Stimulated activated CD4-positive, alpha-beta T cell treated with anti-CD3 and anti-CD28 coated beads, Interleukin-15, amount 100 ng/mL, for 48 hours (primary cell): ENCODE results near the gene GAMT.

Experiments used
- DNase-seq, 2 donors: peaks; one replicate each; pipeline ENCODE4 v3.0.0-alpha.2; 2020; ENCODE audit warnings: low read depth in 2 of 2

GAMT gene

DNA sequence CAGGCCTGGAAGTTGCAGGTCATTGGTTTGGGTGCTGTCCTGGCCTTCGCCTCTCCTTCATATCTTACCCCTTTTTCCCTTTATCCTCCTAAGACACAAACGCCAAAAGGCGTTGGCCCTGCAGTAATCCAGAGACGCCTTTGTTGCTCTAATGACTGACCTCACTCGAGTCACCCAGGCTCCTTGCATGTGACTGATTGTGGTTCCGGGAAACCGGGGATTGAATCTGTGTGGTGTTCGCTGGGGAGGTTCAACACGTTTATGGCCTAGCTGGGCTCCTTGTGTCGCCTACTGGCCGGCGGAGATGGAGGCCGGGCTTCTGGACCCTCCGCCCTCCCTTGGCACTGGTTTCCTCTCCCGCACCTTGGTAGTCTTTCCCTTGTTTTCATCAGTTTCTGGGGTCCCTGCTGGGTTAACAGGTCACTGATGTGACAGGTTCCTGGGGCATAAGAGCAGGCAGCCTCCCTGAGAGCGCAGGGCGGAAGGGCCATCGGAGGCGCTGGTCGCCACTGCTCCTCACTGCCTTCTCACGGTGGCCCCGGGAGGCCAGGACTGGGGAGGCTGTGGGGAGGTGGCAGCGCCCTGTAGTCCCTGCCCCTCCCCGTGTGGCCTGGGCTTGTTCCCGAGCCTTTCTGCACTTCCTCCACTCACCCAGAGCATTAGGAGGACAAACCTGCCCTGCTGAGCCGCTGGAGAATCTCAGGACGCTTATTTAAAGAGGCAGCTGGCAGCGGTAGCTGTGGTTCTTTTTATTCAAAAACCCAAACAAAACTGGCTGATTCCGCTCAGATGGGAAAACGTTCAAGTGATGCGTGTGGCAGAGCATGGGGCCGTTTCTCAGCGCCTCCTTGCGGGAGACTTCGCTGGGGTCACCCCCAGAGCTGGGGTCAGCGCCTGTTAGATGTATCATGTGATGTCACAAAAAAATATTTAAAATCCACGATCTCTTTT is 35.7 kb downstream of the GAMT start:
- DNase-seq: no peak

DNA sequence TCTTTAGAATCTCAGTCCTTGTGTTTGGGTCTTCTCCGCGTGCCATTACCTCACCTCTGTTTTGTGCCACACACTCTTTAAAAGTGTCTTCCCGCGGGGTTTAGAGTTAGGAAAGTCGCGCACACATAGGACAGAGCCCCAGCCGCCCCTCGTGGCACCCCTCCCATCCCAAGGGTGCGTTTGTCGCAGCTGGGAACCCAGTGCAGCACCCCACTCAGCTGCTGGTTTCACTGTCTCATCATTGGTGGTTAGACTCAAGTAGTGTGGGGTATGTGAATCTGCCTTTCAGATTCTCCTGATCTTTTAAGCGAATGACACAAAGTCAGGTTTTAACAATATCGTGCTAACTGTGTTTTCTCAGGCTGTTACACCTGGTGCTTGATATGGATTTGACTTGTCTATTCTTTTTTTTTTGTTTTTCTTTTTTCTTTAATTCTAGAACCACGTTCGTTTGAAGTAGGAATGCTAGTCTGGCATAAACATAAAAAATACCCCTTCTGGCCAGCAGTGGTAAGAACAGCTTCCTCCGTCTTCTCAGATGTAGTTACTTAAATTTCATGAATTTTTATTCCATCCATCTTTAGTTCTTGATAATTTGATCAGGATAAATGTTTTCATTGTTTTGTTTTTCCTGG is 37.2 kb downstream of the GAMT start:
- no peak for DNase-seq

DNA sequence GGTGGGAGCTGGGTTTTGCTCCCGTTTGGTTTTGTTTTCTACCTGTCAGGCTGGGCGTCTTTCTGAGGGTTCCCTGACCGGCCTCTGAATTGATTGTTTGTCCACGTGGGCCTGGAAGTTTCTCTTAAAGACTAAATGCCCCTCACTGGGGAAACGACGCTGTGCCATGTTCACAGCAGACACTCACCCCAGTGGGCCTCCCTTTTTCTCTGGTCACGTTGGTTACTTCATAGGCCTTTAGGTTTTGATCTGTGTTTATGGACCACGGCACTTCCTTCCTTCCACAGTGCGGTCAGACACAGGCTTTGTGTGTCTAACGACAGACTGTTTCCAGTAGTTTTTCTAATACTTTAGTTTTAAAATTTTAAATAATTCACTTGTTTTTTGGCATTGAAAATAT is 37.7 kb downstream of the GAMT start:
- DNase-seq: no peak

DNA sequence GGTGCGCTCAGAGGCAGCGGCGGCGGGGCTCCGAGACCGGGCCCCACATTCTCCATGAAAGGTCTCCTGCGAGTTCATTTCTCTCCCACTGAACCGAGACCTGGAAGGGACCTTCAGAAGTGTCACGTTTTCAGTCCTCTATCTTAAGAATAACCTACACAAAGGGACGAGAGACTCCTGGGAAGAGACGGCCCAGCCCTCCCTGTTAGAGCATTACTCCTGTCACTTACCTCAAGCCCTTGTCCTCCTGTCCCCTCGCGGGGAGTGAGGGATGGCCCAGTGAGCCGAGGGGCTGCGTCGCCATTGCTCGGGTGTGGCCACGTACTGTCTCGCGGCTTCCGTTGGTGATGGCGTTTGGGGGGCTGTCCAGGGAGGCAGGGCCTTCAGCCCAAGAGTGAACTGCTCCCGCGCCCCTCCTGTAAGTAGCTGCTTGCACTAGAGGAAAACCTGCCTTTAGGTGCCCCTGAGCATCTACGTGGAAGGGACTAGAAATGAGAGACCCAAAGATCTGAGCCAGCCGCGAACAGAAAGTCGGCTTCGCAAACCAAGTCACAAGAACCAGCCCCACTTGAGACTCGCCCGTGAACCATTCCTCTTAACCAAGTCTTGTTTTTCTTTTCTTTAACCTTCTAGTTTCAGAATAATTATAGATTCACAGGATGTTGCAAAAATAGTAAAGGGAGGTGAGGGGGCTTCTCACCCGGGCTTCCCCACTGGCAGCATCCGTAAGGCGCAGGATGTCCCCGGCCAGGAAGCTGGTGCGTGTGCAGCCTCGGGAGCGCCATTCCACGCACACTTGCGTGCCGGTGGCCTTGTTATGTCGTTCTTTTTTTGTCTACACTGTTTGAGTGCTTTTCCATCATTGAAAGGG is 38.7 kb downstream of the GAMT start:
- no peak for DNase-seq

DNA sequence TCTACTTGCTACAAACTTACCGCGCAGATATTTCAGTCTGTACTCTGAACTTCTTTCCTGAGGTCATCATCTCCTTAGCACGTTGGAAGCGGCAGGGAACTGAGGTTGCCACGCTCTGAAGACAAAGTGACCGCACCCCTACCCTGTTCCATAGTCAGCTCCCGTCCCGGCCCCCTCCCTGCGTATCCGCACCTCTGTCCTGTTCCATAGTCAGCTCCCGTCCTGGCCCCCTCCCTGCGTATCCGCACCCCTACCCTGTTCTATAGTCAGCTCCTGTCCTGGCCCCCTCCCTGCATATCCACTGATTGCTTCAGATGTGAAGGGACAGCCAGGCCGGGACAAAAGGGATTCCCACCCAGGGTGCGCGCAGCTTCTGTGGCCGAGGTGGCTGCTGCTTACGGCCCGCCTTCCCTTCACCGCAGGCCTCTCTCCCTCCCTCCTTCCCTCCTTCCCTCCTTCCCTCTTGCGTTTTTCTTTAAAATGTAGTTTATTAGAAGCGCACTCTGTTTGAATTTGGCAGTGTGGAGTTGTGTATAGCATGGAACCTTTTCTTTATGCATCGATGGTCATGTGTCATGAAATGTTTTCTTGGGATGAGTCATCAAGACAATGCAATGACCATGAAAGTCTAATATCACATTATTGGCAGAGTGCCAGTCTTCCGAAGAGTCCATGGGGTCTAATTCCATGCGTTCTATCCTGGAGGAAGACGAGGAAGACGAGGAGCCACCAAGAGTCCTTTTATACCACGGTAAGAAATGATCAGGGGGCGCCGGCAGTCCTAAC is 39.5 kb downstream of the GAMT start:
- DNase-seq: no peak

DNA sequence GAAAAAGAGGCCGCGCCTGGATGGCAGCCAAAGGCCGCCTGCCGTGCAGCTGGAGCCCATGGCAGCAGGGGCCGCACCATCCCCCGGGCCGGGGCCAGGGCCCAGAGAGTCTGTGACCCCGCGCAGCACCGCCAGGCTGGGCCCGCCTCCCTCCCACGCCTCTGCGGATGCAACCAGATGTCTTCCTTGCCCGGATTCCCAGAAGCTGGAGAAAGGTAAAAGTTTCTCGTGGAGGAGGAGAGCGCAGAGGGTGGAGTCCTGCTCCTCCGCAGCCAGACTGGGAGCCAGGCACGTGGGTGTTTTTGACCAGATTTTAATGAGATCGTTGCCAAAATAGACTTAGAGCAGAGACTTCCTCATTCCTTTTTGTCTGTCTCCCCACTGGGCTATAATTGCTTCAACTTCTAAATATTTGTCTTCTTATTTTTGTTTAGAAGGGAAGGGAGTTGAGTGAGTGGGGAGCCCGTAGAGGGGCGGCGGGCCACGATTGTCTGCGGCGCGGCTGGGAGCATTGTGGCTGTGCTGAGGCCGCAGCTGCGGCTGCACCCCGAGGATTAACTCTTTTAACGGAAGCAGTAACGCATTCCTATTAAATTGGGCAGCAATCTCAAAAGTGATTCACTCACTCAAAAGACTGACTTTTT is 40.4 kb downstream of the GAMT start:
- no peak for DNase-seq

- no peak for DNase-seq
These were observed 41.1 kb downstream of the GAMT start for GRCh38 chr19:1360126-1360817.

DNA sequence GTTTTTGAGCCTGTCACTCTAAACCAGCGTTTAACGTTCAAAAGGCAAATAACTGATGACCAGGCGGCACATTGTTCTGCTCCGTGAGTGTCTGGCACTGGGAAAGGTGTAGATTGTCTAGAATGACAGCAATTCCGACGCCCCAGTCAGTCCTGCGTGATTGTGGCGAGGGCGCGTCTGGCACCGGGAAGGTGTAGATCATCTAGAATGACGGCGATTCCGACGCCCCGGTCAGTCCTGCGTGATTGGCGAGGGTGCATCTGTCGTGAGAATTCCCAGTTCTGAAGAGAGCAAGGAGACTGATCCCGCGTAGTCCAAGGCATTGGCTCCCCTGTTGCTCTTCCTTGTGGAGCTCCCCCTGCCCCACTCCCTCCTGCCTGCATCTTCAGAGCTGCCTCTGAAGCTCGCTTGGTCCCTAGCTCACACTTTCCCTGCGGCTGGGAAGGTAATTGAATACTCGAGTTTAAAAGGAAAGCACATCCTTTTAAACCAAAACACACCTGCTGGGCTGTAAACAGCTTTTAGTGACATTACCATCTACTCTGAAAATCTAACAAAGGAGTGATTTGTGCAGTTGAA is 43.7 kb downstream of the GAMT start:
- no peak for DNase-seq

- no peak for DNase-seq
These were observed 44.9 kb downstream of the GAMT start for GRCh38 chr19:1356508-1356865.

DNA sequence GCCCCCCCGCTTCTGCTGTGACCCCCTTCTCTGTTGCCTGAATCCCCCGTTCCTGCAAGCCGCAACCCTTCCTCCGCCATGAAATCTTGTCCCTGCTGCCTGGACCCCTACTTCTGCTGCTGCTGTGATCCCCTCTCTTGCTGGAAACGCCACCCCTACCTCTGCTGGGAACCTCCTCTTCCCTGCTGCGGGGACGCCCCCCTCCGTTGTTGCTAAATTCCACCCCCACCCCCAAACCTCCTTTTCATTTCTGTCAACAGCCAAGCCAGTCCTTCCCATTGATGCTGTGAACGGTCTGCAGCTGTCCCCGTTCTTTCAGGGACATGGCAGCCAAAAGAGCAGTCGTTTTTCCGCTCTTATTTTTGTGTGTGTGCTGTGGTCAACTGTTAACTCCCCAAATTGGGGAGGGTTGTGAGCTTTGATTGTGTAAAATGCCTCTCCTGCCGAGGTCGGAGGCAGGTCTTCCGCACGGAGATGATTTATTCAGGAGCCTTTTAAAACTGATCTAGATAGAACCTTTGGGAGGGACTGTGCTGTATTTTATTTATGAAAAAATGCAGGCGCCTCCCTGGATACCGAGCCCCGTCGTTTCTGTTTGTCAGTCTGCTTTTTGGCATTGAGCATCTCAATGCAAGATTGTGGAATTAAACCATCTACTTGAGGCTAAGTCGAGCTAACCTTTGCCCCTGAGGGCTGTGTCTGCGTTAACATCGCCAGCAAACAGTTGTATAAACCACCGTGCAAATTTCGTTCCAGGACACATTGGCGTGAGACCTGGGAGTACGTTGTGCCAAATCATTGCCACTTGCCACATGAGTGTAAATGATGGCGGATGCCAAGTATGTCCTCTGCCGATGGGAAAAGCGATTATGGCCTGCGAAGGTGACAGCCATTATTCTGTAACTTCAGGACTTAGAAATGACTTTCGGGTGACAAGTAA is 45.5 kb downstream of the GAMT start:
- DNase-seq: no peak

GRCh38 chr19:1354970-1355567 is 46.3 kb downstream of the GAMT start:
- DNase-seq: no peak

DNA sequence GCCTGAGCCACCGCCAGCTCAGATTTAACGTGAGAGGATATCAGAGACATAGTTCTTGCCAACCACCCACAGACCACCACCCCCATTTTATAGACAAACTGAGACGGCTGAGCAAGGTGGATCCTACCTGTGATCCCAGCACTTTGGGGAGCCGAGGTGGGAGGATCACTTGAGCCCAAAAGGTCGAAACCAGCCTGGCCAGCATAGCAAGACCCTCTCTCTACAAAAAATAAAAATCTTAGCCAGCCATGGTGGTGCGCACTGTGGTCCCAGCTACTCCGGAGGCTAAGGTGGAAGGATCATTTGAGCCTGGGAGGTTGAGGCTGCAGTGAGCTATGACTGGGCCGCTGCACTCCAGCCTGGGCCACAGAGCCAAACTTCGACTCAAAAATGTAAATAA is 48.2 kb downstream of the GAMT start:
- DNase-seq: no peak

GRCh38 chr19:1351381-1351851 is 49.9 kb downstream of the GAMT start:
- no peak for DNase-seq

DNA sequence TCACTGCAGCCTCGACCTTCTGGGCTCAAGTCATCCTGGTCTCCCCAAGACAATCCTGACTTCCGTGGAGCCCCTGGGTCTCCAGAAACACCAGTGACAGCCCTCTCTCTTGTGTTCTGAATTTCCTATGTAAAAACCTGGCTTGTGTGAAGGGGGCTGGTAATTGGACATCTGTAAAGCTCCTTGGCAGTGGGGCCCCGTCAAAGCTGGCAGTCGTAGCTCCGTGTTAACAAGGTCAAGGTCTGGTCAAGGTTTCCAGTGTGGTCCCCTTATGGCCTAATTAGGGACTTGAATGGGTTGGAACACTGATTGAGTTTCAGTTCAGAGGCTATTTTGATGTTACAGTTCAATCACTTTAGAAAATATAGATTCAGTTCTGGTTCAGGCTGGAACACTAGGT is 50.5 kb downstream of the GAMT start:
- no peak for DNase-seq

DNA sequence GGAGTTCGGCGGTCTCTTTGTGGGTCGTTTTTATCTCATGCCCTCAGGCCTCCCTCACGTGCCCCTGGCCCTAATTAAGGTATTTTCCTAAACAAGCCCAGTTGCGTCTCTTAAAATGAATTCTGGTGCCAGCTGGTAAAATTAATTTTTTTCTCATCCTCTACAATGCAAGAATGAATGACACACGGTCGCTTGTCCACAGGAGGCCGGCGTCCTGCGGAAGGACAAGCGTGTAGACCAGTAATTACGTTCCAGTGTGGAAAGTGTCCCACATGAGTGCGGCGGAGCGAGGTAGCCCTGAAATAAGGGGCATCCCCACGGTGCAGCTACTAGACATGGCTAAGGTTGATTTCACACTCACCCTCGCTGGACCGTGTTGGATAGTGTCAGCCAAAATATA is 52.1 kb downstream of the GAMT start:
- no peak for DNase-seq
